NCI-H774 (cell line): Measurements from ENCODE around the gene LDLRAD4.

ENCODE experiments used
- DNase-seq: peaks from one replicate; lab custom pipeline; 2025; lab: John Stamatoyannopoulos, UW

LDLRAD4 gene

GRCh38 chr18:13430663-13431062 is 212.1 kb downstream of the LDLRAD4 start:
- no peak for DNase-seq

DNA sequence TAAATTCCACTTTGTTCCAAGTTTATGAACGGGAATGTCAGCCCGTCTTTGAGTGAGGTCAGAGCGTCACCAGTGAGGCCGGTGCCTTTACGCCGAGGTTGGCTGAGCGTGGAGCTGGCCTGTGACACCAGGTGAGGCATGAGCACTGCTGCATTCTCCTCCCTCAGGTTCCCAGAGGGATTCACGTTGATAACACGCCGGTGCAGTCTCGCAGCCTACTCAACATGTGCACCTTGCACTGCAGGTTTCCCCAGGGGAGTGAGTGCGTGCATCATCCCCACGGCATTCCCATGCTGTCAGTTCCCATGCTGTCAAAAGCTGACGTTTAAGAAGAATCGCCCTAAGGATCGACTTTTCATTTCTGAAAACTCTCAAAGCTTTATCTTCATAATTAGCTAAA is 213.3 kb downstream of the LDLRAD4 start:
- DNase-seq = no peak

DNA sequence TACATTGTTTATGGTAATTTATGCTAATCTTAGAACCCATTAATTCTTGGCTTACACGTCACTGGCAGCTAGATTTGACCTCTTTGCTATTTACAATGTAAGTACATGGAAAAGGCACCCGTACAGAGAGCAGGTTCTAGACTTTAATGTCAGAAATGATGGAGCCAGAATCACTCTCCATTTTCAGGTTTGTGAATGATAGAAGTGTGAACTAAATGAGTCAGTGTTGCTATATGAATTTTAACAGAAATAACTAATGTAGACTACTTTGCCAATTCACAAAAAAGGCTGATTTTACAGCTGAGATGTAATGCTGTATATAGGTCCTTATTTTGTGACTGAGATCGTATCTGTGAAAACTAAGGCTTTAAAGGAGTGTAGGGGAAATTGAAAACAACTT is 214.6 kb downstream of the LDLRAD4 start:
- DNase-seq = no peak

- no peak for DNase-seq
Observed at GRCh38 chr18:13433685-13434084, 215.1 kb downstream of the LDLRAD4 start.

GRCh38 chr18:13434854-13435253 is 216.3 kb downstream of the LDLRAD4 start:
- DNase-seq = no peak

DNA sequence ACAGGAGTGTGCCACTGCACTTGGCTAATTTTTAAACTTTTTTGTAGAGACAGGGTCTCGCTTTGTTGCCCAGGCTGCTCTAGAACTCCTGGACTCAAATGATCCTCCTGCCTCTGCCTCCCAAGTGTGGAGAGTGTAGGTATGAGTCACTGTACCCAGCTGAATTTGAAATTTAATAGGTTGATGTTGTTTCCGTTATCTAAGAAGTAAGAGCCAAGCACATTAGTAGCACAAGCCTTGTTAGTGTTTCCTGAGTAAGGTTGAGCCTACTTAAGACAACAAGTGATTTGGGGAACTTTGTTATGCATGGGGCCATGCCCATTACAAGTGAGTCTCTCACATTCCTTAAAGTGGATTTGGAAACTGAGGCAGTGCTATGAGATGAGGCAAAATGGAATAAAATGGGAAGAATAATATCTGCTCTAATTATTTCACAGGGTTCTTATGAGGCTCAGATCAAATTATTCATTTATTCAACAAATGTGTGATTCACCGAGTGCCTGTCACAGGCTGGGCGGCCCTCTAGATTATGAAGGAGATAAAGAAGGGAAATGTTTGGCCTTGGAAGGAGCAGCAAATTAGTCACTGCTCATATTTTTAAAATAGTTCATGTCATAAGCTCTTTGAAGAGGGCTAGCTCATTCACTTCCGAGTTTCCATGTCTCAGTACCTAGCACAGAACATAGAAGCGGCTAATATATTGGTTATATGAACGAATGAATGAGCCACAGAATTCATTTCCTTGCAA is 217.2 kb downstream of the LDLRAD4 start:
- DNase-seq = no peak

- DNase-seq = no peak
Observed at GRCh38 chr18:13436576-13436975, 218.0 kb downstream of the LDLRAD4 start.

DNA sequence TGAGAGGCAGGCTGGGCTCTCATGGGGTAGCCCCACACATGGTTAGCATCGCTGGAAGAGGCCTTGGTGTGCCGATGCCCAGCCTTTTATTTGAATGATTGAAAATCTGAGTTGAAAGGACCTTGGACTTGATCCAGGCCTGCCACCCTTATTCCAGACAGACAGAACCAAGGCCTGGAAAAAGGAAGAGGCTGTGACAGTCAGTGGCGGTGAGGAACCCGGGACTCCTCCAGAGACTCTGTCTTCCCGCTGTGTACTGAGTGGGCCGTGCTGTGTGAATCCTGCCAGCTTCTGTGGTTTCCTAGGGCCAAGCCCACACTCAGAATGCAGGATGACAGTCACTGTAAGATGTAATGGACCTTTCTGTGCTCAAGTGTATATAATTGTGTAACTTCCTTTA is 218.5 kb downstream of the LDLRAD4 start:
- DNase-seq = no peak

GRCh38 chr18:13437796-13438506 is 219.4 kb downstream of the LDLRAD4 start:
- DNase-seq = no peak

- no peak for DNase-seq
Observed at GRCh38 chr18:13438507-13439056, 220.0 kb downstream of the LDLRAD4 start.

DNA sequence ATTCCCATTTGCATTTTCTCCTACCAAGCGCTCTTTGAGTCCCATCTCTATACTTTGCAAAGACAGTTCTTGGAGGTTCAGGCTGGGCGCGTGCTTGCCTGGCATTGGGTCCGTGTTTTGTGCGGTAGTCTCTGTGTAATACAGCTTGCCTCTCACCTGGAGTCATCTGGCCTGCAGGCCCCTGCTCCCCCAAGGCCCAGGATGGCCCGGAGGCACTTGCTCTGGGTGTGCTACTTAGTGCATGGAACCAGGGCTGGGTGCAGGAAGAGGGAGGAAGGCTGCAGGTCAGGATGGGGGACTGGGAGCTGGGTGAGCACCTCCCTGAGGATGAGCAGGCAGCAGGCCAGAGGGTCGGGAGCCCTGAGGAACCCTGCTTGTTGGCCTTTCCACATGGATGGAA is 220.9 kb downstream of the LDLRAD4 start:
- no peak for DNase-seq

DNA sequence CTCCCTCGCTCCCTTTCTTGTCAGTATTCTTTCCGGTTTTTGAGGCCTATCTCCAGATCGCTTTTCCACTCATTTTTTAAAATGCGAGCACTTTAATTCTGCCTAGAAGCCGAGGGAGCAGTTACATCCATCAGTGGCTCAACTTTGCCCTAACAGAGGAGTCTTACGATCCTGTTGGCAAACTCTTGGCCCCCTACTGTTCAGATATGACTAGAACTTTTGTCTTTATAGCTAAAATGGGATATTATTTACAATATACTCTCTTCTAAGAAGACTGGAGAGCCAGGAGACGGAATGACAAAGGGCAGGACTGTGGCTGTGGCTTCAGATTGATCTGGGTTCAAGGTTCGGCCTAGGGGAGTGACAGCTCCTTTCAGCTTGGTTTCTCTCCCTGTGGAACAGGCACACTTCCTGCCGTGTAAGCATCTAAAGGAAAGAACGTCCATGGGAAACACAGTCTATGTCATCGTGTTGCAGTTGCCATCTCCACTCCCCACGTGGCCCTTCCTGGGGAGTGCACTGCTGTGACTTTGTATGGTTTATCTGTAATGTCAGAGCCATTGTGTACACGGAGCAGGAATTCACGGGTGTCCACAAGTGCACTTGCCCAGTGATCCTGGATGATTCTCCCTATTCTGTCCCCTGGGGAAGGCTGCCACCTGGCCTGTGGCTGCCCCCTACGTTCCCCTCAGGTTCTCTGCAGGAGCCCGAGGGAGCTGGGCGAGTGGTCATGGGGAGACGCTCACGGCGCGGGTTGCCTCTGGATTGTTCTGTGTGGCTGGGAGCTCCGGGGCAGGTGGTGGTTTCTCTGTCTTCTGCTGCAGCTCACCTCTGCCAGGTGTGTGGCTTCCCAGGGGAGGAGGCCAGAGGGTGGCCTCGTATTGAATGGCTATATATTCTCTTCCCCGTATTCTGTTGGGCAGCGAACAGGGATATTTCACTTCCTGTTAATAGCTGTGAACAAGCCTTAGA is 222.0 kb downstream of the LDLRAD4 start:
- DNase-seq = no peak

DNA sequence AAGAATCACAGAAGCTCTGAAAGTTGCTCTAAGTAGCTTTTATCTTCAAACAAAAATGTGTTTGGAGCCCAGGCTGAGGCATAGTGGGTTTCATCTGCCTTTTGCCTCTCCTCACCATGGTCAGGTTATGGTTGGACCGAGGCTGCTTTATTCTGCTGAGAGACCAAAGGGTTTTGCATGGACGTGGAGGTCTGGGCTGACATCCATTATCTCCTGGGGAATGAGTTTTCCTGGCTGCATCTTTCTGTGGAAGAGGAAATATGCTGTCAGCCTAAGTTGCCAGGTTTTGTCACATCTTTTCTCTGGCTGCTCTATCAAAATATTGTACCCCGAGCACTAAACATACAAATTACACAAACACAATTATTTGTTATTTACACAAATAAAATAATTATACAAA is 223.2 kb downstream of the LDLRAD4 start:
- no peak for DNase-seq

DNA sequence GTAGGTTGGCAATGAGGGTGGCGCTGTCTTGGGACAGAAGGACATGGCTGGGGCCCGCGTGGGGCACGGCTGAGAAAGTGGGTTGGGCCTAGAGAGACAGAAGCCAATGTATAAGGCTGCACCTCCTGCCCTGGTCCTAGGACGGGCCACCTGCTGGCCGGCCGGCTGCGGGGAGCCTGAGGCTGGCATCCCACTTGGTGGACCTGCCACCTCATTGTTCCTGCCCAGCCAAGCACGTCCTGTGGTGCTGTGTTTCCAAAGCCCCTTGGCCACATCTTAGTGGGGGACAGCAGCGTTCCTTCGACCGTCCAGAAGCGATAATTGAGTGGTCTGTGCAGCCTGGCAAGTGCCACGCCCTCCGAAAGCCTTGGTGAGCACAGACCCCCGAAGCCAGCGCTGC is 223.9 kb downstream of the LDLRAD4 start:
- no peak for DNase-seq

DNA sequence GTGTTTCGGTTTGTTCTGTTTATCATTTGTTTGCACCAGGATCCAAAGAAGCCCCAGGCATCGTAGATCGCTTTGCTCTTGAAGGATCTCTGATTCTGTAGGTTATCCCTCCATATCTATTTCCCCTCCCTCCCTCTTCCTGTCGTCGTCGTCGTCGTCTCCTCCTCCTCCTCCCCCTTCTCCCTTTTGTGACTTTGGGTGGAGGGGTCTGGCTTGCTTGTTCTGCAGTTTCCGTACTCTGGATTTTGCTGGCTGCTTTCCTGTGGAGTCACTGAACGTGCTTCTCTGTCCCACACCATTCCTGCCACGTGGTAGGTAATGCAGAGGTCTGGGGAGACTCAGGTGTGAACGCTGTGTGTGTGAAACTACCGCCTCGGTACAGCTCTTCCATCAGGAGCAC is 225.0 kb downstream of the LDLRAD4 start:
- DNase-seq = no peak

DNA sequence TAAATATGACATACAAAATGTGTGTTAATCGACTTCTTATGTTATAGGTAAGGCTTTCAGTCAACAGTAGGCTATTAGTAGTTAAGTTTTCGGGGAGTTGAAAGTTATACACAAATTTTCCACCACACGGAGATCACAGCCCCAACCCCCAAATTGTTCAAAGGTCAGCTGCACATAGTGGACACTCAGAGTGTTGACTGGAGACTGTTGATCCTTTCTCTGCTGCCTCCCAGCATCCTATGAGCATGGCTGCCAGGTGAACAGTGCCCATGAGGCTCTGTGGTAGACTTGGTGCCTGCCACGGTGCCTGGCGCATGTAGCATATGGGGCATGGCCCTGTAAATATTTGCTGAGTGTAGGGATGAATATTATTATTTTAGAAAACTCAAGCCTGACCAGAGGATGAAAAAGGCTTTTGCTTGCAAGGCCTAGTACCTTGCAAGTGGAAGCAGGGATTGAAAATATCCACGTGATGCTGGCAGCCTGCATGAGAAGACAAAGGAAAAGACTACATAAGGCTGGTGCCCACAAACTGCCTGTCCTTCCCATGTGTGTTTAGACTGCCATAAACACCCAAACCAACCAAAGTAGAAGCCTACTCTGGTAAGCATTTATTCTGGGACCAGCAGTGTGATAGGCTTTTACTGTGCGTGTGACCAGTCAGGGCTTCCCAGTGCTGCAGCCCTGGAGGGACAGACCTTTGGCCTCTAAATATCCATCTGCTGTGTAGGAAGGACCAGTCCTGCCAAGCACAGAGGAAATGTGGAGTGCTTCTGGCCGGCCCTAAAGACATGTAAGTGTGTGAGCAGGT is 226.1 kb downstream of the LDLRAD4 start:
- DNase-seq = no peak

GRCh38 chr18:13445241-13445897 is 226.8 kb downstream of the LDLRAD4 start:
- DNase-seq = no peak

DNA sequence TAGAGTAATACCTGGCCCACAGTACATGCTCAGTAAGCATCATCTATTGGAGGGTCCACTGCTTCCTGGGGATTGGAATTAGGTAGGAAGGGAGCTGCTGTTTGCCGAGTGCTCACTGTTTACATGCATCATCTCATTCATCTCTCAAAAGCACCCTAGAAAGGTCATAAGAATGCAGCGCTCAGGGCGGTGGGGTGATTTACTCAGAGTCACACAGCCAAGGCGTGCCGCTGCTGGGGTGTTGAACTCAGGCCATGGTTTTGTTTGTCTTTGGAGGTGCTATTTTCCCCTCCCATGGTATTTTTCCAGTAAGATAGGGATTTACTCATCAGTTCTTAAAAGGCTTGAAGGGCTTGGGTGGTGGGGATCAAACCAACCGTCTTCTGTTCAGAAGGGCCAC is 227.5 kb downstream of the LDLRAD4 start:
- no peak for DNase-seq

DNA sequence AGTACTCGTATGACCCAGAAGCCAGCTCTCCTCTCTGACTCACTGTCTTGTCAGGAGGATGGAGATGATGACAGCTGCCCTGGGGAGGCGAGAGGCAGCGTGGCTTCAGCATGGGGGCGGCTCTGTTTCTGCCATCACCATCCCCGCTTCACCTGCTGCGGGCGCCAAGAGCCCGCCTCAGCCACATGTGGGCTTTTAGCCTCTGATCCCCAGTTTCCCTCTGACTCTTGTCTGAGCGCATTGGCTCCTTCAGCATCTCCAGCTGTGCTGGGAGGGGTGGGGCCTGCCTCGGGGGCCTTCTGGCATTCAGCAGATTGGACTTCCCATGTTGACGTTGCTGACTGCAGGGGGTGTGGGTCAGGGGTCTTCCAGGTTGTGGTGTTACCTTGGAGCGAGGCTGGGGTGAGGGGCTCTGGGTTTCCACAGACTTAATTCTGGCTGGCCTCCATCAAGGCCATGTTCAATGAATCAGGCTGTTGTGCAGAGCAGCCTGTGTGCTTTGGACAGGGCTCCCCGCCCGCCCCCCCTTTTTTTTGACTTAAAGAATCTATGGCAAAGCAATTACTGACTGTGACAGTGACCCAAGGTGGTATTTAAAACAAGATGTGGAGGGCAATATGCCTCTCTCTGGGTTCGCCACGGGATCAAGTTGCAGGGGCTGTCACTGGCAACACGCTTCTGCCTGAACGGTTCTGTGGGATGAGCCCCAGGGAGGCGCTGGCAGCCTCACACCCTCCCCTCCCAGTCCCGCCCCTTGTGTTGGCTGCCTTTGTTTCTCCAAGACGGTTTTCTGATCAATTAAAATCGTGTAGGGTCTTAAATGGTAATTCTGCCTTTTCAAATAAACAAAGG is 228.3 kb downstream of the LDLRAD4 start:
- no peak for DNase-seq
